ENCODE results near the gene OPCML. TPM values are rescaled to one million over a fixed set of nuclear protein-coding genes. Genes with fewer than 3 reads are reported as not detected.

The OPCML gene
- total RNA-seq, 1 donor from 2014 or later, result 2.7 TPM

DNA sequence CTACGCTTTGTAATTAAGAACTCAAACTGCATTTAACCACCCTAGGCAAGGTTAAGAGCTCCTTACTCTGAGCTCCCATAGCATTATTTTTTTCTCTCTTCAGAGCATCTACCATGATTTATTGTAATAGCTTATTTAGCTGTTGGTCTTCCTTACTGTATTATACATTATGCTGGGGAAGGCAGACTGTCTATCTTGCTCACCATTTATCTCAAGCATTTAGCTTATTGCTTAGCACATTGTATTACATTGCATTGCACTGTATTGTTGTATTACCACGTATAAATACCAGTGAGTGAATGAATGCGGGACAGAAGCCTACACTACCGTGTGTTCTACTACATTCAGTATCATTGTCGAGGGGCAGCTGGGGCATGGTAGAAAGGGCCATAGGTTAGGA lies 324.3 kb downstream of the OPCML start:
- Mint-ChIP-seq H3K27me3 (ENCODE audit: low read depth) (peaks cover 6% of the 10 kb centered on the region), H3K4me3 (ENCODE audit: unreplicated experiment) (no peak overlapping the region), H3K27ac (ENCODE audit: unreplicated experiment) (no peak overlapping the region), H3K9me3 (ENCODE audit: low read depth) (no peaks in the 10 kb centered on the region), H3K36me3 (ENCODE audit: low read depth) (no peaks in the 10 kb centered on the region), H3K4me1 (ENCODE audit: low read depth) (no peaks in the 10 kb centered on the region)
- no peak for TF ChIP-seq CTCF (IDR thresholded peaks at IDR 0.05)
- DNase-seq (ENCODE audit: low spot score), result no peak

GRCh38 chr11:133206313-133207005 lies 325.8 kb downstream of the OPCML start:
- no peaks in the 10 kb centered on the region for H3K9me3 Mint-ChIP-seq (ENCODE audit: low read depth)
- DNase-seq (ENCODE audit: low spot score), result no peak

GRCh38 chr11:133204158-133204557 lies 328.1 kb downstream of the OPCML start:
- no peak overlapping the region for H3K4me3 Mint-ChIP-seq (ENCODE audit: unreplicated experiment)

More at GRCh38 chr11:133206313-133207005, 325.8 kb downstream of the OPCML start:
- TF ChIP-seq CTCF (IDR thresholded peaks at IDR 0.05), result no peak
- peaks cover 2% of the 10 kb centered on the region for H3K27me3 Mint-ChIP-seq (ENCODE audit: low read depth)
- no peaks in the 10 kb centered on the region for H3K36me3 Mint-ChIP-seq (ENCODE audit: low read depth)
- no peak overlapping the region for H3K4me3 Mint-ChIP-seq (ENCODE audit: unreplicated experiment)
- H3K4me1 Mint-ChIP-seq (ENCODE audit: low read depth), result no peaks in the 10 kb centered on the region
- H3K27ac Mint-ChIP-seq (ENCODE audit: unreplicated experiment), result no peak overlapping the region

DNA sequence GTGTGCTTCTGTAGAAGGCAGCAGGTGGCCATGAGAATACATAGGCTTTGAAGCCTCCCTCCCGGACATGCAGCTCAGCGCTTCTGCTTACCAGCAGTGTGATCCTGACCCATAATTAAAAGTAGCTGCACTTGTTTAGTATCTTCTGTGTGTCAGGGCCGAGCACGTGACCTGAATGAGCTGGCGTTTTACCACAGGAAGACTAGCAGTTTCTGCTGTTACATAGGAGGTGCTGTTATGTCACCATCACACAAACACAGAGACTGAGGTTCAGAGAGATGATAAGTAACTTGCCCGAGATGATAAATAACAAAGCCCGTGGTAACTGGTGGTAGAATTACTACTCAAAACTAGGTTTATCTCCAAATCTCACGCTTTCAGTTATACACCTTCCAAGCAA lies 329.5 kb downstream of the OPCML start:
- no peaks in the 10 kb centered on the region for H3K9me3 Mint-ChIP-seq (ENCODE audit: low read depth)
- TF ChIP-seq CTCF (IDR thresholded peaks at IDR 0.05), result no peak

More at GRCh38 chr11:133204158-133204557, 328.1 kb downstream of the OPCML start:
- no peaks in the 10 kb centered on the region for H3K9me3 Mint-ChIP-seq (ENCODE audit: low read depth)
- no peaks in the 10 kb centered on the region for H3K27me3 Mint-ChIP-seq (ENCODE audit: low read depth)
- no peak overlapping the region for H3K27ac Mint-ChIP-seq (ENCODE audit: unreplicated experiment)
- no peaks in the 10 kb centered on the region for H3K4me1 Mint-ChIP-seq (ENCODE audit: low read depth)
- no peak for DNase-seq (ENCODE audit: low spot score)
- no peak for TF ChIP-seq CTCF (IDR thresholded peaks at IDR 0.05)
- H3K36me3 Mint-ChIP-seq (ENCODE audit: low read depth), result no peaks in the 10 kb centered on the region

GRCh38 chr11:133198438-133198837 lies 333.9 kb downstream of the OPCML start:
- TF ChIP-seq CTCF (IDR thresholded peaks at IDR 0.05), result no peak
- no peaks in the 10 kb centered on the region for H3K36me3 Mint-ChIP-seq (ENCODE audit: low read depth)
- no peak overlapping the region for H3K4me3 Mint-ChIP-seq (ENCODE audit: unreplicated experiment)
- H3K4me1 Mint-ChIP-seq (ENCODE audit: low read depth), result no peaks in the 10 kb centered on the region
- H3K27me3 Mint-ChIP-seq (ENCODE audit: low read depth), result peaks cover 6% of the 10 kb centered on the region
- DNase-seq (ENCODE audit: low spot score), result no peak
- no peaks in the 10 kb centered on the region for H3K9me3 Mint-ChIP-seq (ENCODE audit: low read depth)
- no peak overlapping the region for H3K27ac Mint-ChIP-seq (ENCODE audit: unreplicated experiment)

More for the DNA sequence above, 329.5 kb downstream of the OPCML start:
- no peaks in the 10 kb centered on the region for H3K27me3 Mint-ChIP-seq (ENCODE audit: low read depth)
- H3K27ac Mint-ChIP-seq (ENCODE audit: unreplicated experiment), result no peak overlapping the region
- no peak for DNase-seq (ENCODE audit: low spot score)
- no peaks in the 10 kb centered on the region for H3K36me3 Mint-ChIP-seq (ENCODE audit: low read depth)
- H3K4me1 Mint-ChIP-seq (ENCODE audit: low read depth), result no peaks in the 10 kb centered on the region
- H3K4me3 Mint-ChIP-seq (ENCODE audit: unreplicated experiment), result no peak overlapping the region
